Measurements from ENCODE around the gene HKDC1. TPM values are rescaled to one million over a fixed set of nuclear protein-coding genes. Genes with fewer than 3 reads are reported as not detected.

HKDC1 gene
- total and polyA plus RNA-seq, 2 donors (not counting 1 experiment from before 2014, with no cell fraction given), result 0.01 TPM; not detected in 1

DNA sequence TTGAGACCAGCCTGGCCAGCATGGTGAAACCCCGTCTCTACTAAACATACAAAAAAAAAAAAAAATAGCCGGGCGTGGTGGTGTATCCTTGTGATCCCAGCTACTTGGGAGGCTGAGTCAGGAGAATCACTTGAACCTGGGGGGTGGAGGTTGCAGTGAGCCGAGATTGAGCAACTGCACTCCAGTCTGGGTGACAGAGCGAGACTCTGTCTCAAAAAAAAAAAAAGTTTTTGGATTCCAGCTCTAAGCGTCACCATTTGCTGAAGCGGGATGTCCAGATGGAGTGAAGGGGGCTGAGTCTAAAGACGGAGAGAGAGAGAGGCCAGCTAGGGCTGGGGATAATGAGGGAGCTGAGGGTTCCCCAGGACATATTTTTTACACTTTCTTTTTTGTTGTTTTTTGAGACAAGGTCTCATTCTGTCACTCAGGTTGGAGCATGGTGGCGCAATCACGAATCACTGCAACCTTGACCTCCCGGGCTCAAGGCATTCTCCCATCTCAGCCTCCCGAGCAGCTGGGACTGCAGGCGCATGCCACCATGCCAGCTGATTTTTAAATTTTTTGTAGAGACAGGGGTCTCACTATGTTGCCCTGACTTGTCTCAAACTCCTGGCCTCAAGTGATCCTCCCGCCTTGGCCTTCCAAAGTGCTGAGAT is 48.8 kb downstream of the HKDC1 start:
- no peak for TF ChIP-seq EZH2 (IDR thresholded peaks at IDR 0.05; ENCODE audit: borderline replicate concordance, insufficient read depth, low read depth, low read length, poor library complexity, severe bottlenecking)
- TF ChIP-seq CTCF (IDR thresholded peaks at IDR 0.05), result no peak
- ChIA-PET CTCF (interaction anchor here (0.6 kb wide), 1 partner anchor 27 kb away, joined by 3 read pairs; no protein-coding TSS in a partner anchor), POLR2A (no interaction called here)
- intact Hi-C loops (cut with micrococcal nuclease), result no loop called here
- Mint-ChIP-seq H3K4me3 (no peak overlapping the region), H3K9me3 (ENCODE audit: insufficient read depth) (no peaks in the 10 kb centered on the region), H3K27ac (no peak overlapping the region), H3K4me1 (peaks cover 1% of the 10 kb centered on the region), H3K27me3 (peaks cover 17% of the 10 kb centered on the region)
- Histone ChIP-seq H4K20me1 (ENCODE audit: control insufficient read depth, insufficient read depth, low read length, poor library complexity, severe bottlenecking) (no peaks in the 10 kb centered on the region), H3K4me2 (replicated peaks; ENCODE audit: low read depth, low read length, poor library complexity, severe bottlenecking) (no peak overlapping the region), H3K9ac (ENCODE audit: low read length) (no peak overlapping the region), H3K79me2 (ENCODE audit: control insufficient read depth, insufficient read depth, low read length) (no peaks in the 10 kb centered on the region), H3K9me3 (ENCODE audit: control extremely low read depth in 1 of 3, control insufficient read depth in 2 of 3, insufficient read depth in 1 of 3, low read length in 2 of 3) (no peaks in the 10 kb centered on the region), H3K27ac (ENCODE audit: low read length in 2 of 2) (no peak overlapping the region), H3K27me3 (replicated peaks in 1 of 4; ENCODE audit: control extremely low read depth in 1 of 4, control insufficient read depth in 3 of 4, insufficient read depth in 4 of 4, low read length in 3 of 4) (peaks cover 0 to 5% (median 1%) of the 10 kb centered on the region in 4 experiments), H3K4me1 (ENCODE audit: control insufficient read depth in 2 of 2, insufficient read depth in 2 of 2, low read length in 2 of 2) (no peaks in the 10 kb centered on the region), H2AFZ (ENCODE audit: insufficient read depth, low read depth, low read length, poor library complexity, severe bottlenecking) (no peak overlapping the region), H3K36me3 (replicated peaks in 1 of 2; ENCODE audit: control extremely low read depth in 1 of 2, control insufficient read depth in 1 of 2, extremely low read depth in 1 of 2, insufficient read depth in 2 of 2, low read length in 1 of 2) (no peaks in the 10 kb centered on the region), H3K4me3 (ENCODE audit: control extremely low read depth in 1 of 5, extremely low read depth in 1 of 5, insufficient read depth in 1 of 5, low read depth in 2 of 5, low read length in 4 of 5) (no peak overlapping the region)
- ATAC-seq (ENCODE audit: low read depth) (no peak), DNase-seq (no peak)
- WGBS (ENCODE audit: insufficient coverage), result 99% methylated on average over 12 of the region's 14 CpGs

DNA sequence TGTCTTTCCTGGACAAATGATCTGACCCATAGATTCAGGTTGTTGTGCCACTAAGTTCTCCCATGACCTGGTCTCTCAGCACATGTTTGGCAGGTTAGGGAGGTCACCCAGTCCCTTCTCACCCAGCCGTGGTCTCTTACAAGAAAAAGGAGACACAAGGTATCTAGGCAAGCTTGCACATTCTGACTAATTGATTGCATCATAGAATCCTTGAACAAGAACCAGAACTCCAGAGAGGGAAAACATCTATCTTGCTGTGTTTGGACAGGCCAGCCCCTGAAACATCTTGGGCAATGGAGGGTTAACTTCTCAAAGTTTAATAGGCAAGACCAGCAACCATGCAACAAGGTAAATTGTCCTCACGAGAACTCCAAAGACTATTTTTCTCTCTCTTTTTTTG is 49.6 kb downstream of the HKDC1 start:
- no peaks in the 10 kb centered on the region for H3K4me1 ChIP-seq (ENCODE audit: control insufficient read depth in 2 of 2, insufficient read depth in 2 of 2, low read length in 2 of 2)
- H3K27ac ChIP-seq (ENCODE audit: low read length in 2 of 2), result no peak overlapping the region
- CTCF ChIA-PET, result no interaction called here
- H3K9ac ChIP-seq (ENCODE audit: low read length), result no peak overlapping the region
- TF ChIP-seq CTCF (IDR thresholded peaks at IDR 0.05), result no peak
- TF ChIP-seq EZH2 (IDR thresholded peaks at IDR 0.05; ENCODE audit: borderline replicate concordance, insufficient read depth, low read depth, low read length, poor library complexity, severe bottlenecking), result no peak
- H3K27me3 Mint-ChIP-seq, result peaks cover 17% of the 10 kb centered on the region
- DNase-seq (no peak), ATAC-seq (ENCODE audit: low read depth) (no peak)
- no peak overlapping the region for H2AFZ ChIP-seq (ENCODE audit: insufficient read depth, low read depth, low read length, poor library complexity, severe bottlenecking)
- peaks cover 0 to 5% (median 1%) of the 10 kb centered on the region in 4 experiments for H3K27me3 ChIP-seq (replicated peaks in 1 of 4; ENCODE audit: control extremely low read depth in 1 of 4, control insufficient read depth in 3 of 4, insufficient read depth in 4 of 4, low read length in 3 of 4)
- no peaks in the 10 kb centered on the region for H3K9me3 Mint-ChIP-seq (ENCODE audit: insufficient read depth)
- H3K4me3 ChIP-seq (ENCODE audit: control extremely low read depth in 1 of 5, extremely low read depth in 1 of 5, insufficient read depth in 1 of 5, low read depth in 2 of 5, low read length in 4 of 5), result no peak overlapping the region
- no peaks in the 10 kb centered on the region for H4K20me1 ChIP-seq (ENCODE audit: control insufficient read depth, insufficient read depth, low read length, poor library complexity, severe bottlenecking)
- no peak overlapping the region for H3K4me2 ChIP-seq (replicated peaks; ENCODE audit: low read depth, low read length, poor library complexity, severe bottlenecking)
- intact Hi-C loops (cut with micrococcal nuclease), result no loop called here
- WGBS (ENCODE audit: insufficient coverage), result 82% methylated on average over 2 of the region's 2 CpGs
- no peaks in the 10 kb centered on the region for H3K36me3 ChIP-seq (replicated peaks in 1 of 2; ENCODE audit: control extremely low read depth in 1 of 2, control insufficient read depth in 1 of 2, extremely low read depth in 1 of 2, insufficient read depth in 2 of 2, low read length in 1 of 2)
- no peak overlapping the region for H3K27ac Mint-ChIP-seq
- POLR2A ChIA-PET, result no interaction called here
- no peak overlapping the region for H3K4me3 Mint-ChIP-seq
- peaks cover 1% of the 10 kb centered on the region for H3K4me1 Mint-ChIP-seq
- H3K79me2 ChIP-seq (ENCODE audit: control insufficient read depth, insufficient read depth, low read length), result no peaks in the 10 kb centered on the region
- no peaks in the 10 kb centered on the region for H3K9me3 ChIP-seq (ENCODE audit: control extremely low read depth in 1 of 3, control insufficient read depth in 2 of 3, insufficient read depth in 1 of 3, low read length in 2 of 3)
